Myocyte (in vitro differentiated cells): ENCODE data around the gene SIAE. TPM values are rescaled to one million over a fixed set of nuclear protein-coding genes. Genes with fewer than 3 reads are reported as not detected.
A peak's percentile ranks its signal among the peaks of the same experiment; 100 is the strongest.

ENCODE experiments used
- DNase-seq: peaks from one replicate; pipeline ENCODE4 v3.0.0-alpha.2; 2012; ENCODE audit warnings: low read depth
- total RNA-seq: library from RNA; depleted of rRNA; stranded (reverse); fragments of >200 nt; gene quantifications from 2 replicates; pipeline ENCODE4 v1.2.3, GENCODE V29; 2014

The SIAE gene
- total RNA-seq, 1 donor from 2014 or later: 14.4 TPM

- no peak for DNase-seq
Observed at GRCh38 chr11:124667601-124668000, 5.9 kb downstream of the SIAE start.

- DNase-seq: peak; percentile 42
Observed at GRCh38 chr11:124663861-124664260, 9.7 kb downstream of the SIAE start.

DNA sequence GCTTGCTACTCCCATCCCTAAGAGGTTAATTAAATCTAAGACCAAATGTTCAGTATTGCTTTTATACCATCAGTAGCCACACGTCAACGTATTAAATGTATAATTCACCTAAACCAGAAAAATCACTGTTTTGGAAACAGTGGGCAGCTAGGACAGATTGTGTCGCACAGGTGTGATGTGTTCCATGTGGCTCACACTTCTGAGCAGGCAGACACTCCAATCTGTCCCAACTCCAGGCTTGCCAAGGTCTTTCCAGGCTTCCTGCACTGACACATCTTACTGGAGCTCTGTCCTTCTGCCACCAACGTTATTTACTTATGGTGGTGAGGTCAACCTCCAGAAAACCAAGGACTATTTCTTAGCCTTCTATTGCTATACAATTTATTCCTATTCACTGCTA is 11.4 kb downstream of the SIAE start:
- DNase-seq: no peak

- DNase-seq: no peak
Observed at GRCh38 chr11:124661553-124661952, 12.0 kb downstream of the SIAE start.

- no peak for DNase-seq
Observed at GRCh38 chr11:124658986-124659385, 14.6 kb downstream of the SIAE start.

- DNase-seq: no peak
Observed at GRCh38 chr11:124658501-124658900, 15.0 kb downstream of the SIAE start.

- DNase-seq: no peak
Observed at GRCh38 chr11:124657904-124658303, 15.6 kb downstream of the SIAE start.

GRCh38 chr11:124656774-124657630 is 16.5 kb downstream of the SIAE start:
- DNase-seq: no peak

DNA sequence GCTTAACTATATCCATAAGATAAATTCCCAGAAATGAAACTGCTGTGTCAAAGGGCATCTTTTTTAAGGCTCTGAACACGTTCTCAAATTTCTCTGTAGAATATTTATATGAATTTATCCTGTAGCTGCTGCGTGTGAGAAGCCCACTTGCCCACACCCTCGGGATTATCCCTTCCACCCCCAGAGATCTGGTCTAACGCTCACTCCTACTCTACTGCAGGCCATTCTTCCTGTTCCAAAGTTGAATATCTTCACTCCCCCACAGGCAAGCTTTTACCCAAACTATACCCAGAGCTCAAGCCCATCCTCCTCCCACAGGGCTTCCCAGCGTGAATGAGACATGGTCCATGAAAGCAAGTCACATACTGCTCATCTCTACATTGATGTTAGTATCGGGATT is 24.9 kb downstream of the SIAE start:
- no peak for DNase-seq

GRCh38 chr11:124646148-124646547 is 27.4 kb downstream of the SIAE start:
- DNase-seq: no peak

- DNase-seq: peak; percentile 89
Observed at GRCh38 chr11:124644426-124645280, 28.9 kb downstream of the SIAE start.

- peak; percentile 59 for DNase-seq
Observed at GRCh38 chr11:124643605-124644425, 29.7 kb downstream of the SIAE start.

- DNase-seq: no peak
Observed at GRCh38 chr11:124643042-124643604, 30.4 kb downstream of the SIAE start.

DNA sequence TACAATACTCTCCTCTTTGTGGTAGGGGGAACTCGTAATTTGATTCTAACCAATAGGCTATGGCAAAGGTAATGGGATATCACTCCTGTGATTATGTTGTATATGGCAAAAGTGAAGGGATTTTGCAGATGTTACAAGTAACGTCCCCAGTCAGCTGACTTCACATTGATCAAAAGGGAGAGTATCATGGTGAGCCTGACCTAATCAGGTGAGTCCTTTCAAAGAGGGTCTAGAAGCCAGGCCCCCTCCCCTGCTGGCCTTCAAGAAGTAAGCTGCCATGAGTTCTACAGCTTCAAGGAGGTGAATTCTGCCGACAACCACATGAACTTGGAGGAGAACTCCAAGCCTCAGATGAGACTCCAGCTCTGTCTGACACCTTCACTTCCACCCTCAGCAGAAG is 30.9 kb downstream of the SIAE start:
- DNase-seq: no peak

DNA sequence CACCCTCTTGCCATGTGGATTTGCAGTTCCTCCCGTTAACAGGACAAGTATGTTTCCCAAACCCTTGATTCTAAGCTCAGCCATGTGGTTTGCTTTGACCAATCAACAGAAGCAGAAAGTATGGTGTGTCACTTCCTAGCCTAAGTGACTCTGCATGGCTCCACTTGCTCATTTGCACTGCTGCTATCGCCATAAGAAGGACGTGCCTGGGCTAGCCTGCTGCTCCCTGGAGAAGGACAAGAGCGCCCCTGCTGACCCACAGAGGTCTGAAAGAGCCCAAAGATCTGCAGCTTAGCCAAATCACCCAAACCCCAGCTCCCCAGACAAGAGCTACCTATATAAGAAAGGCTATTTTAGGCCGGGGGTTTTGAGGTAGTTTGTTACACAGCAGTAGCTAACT is 32.9 kb downstream of the SIAE start:
- no peak for DNase-seq

- no peak for DNase-seq
Observed at GRCh38 chr11:124639186-124639585, 34.4 kb downstream of the SIAE start.

DNA sequence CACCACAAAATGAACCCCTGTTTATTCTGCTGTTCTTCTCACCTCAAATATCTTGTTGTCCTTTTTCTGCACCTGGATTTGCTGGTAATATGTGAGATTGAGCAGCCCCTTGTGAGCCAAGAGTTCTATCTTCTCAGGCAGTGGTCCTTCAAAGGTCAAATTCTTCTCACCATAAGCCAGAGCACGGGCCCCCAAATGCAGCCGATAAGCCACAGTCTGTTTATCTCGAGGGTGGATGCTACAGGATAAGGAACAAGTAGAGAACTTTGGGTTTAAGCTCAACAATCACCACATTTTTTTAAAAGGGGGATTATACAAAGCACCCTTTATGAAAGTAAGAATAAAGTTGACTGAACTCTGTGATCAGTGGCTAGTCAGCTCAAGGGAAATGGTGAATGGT is 35.0 kb downstream of the SIAE start:
- no peak for DNase-seq

GRCh38 chr11:124635932-124636331 is 37.6 kb downstream of the SIAE start:
- no peak for DNase-seq

- no peak for DNase-seq
Observed at GRCh38 chr11:124633355-124633754, 40.2 kb downstream of the SIAE start.

GRCh38 chr11:124629961-124630360 is 43.6 kb downstream of the SIAE start:
- DNase-seq: no peak

DNA sequence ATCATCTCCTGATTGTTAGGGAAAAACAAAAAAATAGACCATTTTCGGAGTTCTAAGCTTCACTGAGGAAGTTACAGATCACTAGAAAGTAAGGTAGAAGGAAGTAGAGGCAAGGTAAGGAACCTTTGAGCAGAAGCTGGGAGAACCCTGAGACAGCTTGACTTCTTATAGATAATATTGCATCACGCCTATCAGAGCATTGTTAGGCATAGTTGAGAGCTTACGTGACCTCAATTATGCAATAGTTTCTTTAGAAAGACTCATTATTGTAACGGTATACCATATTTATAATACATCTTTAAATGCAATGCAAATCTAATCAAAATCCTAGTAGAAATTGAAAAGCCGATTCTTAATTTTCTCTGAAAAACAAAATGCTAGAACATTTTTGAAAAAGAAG is 46.0 kb downstream of the SIAE start:
- DNase-seq: no peak
